Neuron (in vitro differentiated cells): ENCODE results near the gene CNOT10.
"Not testable (repeated sequence)": the region's sequence is repeated elsewhere in the genome, so short reads cannot be mapped to it uniquely, and the experiment has no call there.

Source experiments
- H2AFZ ChIP-seq: one replicate; pipeline ENCODE4 v1.6.1; 2013; ENCODE audit warnings: low read depth, mild to moderate bottlenecking, inconsistent platforms, low read length, moderate library complexity
- H3K27me3 ChIP-seq: one replicate; pipeline ENCODE4 v1.6.1; 2013; ENCODE audit warnings: low read length; ENCODE audit not compliant: insufficient read depth
- H3K36me3 ChIP-seq: one replicate; pipeline ENCODE4 v1.6.1; 2013; ENCODE audit warnings: low read length; ENCODE audit not compliant: insufficient read depth
- H3K4me1 ChIP-seq: one replicate; pipeline ENCODE4 v1.6.1; 2013; ENCODE audit warnings: low read length; ENCODE audit not compliant: insufficient read depth
- H3K4me3 ChIP-seq: 2 replicates; pipeline ENCODE4 v1.5.1; 2013; ENCODE audit warnings: mild to moderate bottlenecking, low read length, moderate library complexity
- H3K9me3 ChIP-seq: one replicate; pipeline ENCODE4 v1.6.1; 2013; ENCODE audit warnings: low read length

Gene CNOT10, protein sequence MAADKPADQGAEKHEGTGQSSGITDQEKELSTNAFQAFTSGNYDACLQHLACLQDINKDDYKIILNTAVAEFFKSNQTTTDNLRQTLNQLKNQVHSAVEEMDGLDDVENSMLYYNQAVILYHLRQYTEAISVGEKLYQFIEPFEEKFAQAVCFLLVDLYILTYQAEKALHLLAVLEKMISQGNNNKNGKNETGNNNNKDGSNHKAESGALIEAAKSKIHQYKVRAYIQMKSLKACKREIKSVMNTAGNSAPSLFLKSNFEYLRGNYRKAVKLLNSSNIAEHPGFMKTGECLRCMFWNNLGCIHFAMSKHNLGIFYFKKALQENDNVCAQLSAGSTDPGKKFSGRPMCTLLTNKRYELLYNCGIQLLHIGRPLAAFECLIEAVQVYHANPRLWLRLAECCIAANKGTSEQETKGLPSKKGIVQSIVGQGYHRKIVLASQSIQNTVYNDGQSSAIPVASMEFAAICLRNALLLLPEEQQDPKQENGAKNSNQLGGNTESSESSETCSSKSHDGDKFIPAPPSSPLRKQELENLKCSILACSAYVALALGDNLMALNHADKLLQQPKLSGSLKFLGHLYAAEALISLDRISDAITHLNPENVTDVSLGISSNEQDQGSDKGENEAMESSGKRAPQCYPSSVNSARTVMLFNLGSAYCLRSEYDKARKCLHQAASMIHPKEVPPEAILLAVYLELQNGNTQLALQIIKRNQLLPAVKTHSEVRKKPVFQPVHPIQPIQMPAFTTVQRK

GRCh38 chr3:32684800-32685542 lies at the start of gene CNOT10:
TSS of gene CNOT10 (plus strand) at chr3:32685188. CDS start at chr3:32685461, 273 bp downstream.
- H3K36me3 ChIP-seq = peaks cover 10% of the 10 kb centered on the region
- peaks cover 20% of the 10 kb centered on the region for H3K4me1 ChIP-seq
- peak within 1 kb of the TSS; percentile 97 for H3K4me3 ChIP-seq
- no peaks in the 10 kb centered on the region for H3K27me3 ChIP-seq
- H2AFZ ChIP-seq = peak within 1 kb of the TSS; percentile 91
- H3K9me3 ChIP-seq = peaks cover 2% of the 10 kb centered on the region

DNA sequence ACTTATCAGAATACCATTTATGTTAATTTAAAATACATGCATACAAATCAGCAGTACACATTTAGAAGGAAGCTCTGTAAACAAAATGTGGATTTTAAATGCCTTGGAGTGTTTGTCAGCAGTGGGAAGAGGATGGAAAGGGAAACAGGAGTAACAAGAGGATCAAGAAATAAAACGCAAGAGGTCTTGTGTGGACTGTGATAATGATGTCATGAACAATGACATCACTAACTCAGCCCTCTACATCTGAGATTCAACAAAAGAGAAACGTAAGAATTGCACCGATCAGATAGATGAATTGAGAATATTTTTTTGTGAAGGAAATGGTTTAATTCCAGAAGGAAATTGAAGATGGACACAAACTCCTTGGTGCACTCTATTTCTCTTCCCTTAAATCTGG lies 44.0 kb upstream of the CNOT10 start:
- no peaks in the 10 kb centered on the region for H3K27me3 ChIP-seq
- H3K4me3 ChIP-seq = no peak overlapping the region
- H3K4me1 ChIP-seq = no peaks in the 10 kb centered on the region
- H2AFZ ChIP-seq = no peak overlapping the region
- no peaks in the 10 kb centered on the region for H3K9me3 ChIP-seq
- no peaks in the 10 kb centered on the region for H3K36me3 ChIP-seq

DNA sequence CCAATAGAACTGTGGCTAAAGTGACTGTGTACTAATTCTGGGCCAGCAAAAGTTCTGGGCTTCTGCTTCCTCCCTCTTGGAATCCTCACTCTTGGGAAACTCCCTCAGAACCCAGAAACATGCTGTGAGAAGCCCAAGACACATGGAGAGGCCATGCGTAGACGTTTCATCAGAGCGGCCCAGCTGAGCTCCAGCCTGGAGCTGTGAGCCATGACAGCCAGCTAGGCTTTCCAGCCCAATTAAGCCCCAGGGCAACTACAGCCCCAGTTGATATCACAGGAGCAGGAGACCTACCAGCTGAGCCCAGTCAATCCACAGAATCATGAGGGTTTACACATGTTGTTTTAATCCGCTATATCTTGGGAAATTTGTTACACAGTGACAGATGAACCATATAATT lies 43.6 kb upstream of the CNOT10 start:
- no peaks in the 10 kb centered on the region for H3K9me3 ChIP-seq
- H3K36me3 ChIP-seq = no peaks in the 10 kb centered on the region

GRCh38 chr3:32643354-32643753 lies 41.6 kb upstream of the CNOT10 start:
- Histone ChIP-seq H3K27me3 (no peaks in the 10 kb centered on the region), H3K9me3 (no peaks in the 10 kb centered on the region), H3K4me1 (no peaks in the 10 kb centered on the region), H2AFZ (no peak overlapping the region), H3K36me3 (no peaks in the 10 kb centered on the region), H3K4me3 (no peak overlapping the region)

More for the DNA sequence above, 43.6 kb upstream of the CNOT10 start:
- H3K4me3 ChIP-seq = no peak overlapping the region
- H2AFZ ChIP-seq = no peak overlapping the region
- no peaks in the 10 kb centered on the region for H3K27me3 ChIP-seq
- no peaks in the 10 kb centered on the region for H3K4me1 ChIP-seq

DNA sequence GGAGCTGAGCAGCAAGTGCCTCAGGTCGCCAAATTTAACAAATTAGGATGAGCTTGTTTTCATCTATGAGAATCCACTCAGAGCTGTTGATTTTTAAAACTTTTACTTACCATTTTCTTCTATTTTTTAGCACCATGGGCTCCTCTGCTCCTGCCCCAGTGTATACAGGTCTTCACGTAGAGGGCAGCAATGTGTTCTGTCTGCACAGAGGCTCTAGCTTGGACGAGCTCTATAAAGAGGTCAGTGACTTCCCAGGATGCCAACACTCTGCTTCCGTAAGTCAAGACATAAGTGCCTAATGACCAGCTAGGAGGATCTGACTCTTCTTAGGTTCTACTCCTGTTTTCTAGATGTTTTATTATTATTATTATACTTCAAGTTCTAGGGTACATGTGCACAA lies 41.2 kb upstream of the CNOT10 start:
- Histone ChIP-seq H3K9me3 (no peaks in the 10 kb centered on the region), H3K36me3 (no peaks in the 10 kb centered on the region), H3K27me3 (no peaks in the 10 kb centered on the region), H3K4me3 (no peak overlapping the region), H3K4me1 (no peaks in the 10 kb centered on the region), H2AFZ (no peak overlapping the region)

DNA sequence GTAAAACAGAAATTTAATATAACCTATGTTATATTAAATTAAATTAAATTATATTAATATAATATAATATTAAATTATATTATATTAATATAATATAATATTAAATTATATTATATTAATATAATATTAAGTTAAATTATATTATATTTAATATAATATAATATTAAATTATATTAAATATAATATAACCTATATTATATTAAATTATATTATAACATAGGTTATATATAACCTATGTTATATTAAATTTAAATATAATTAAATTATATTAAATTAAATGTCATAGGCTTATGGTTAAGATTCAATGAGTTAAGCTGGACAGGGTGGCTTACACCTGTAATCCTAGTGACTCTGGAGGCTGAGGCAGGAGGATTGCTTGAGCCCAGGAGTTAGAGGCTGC lies 40.6 kb upstream of the CNOT10 start:
- Histone ChIP-seq H3K4me3 (no peak overlapping the region), H2AFZ (no peak overlapping the region), H3K4me1 (no peaks in the 10 kb centered on the region), H3K27me3 (no peaks in the 10 kb centered on the region), H3K9me3 (no peaks in the 10 kb centered on the region), H3K36me3 (no peaks in the 10 kb centered on the region)

DNA sequence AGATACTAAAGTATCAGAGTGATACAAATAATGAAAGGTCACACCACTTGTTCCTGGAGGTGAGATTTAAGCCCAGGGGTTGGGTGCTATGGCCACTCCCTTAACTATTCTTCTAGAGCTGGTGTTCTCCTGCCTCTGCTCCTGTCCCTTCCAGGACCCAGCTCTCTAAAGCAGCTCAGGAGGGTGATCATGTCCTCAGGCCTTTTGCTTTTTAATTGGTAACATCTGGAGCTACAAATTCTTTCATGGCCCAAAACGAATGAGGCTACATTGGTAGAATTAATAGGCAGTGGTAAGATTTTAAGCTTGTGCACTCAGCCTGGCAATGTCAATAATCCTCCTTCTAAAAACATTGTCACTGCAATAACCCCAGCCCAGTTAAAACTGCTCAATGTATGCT lies 38.2 kb upstream of the CNOT10 start:
- no peaks in the 10 kb centered on the region for H3K36me3 ChIP-seq
- H3K27me3 ChIP-seq = no peaks in the 10 kb centered on the region
- H2AFZ ChIP-seq = no peak overlapping the region
- no peaks in the 10 kb centered on the region for H3K4me1 ChIP-seq
- H3K4me3 ChIP-seq = no peak overlapping the region
- H3K9me3 ChIP-seq = no peaks in the 10 kb centered on the region

- H2AFZ ChIP-seq, H3K27me3 ChIP-seq, H3K9me3 ChIP-seq, H3K36me3 ChIP-seq, H3K4me3 ChIP-seq, H3K4me1 ChIP-seq: not testable (repeated sequence)
Observed at GRCh38 chr3:32652337-32653100, 32.5 kb upstream of the CNOT10 start.

GRCh38 chr3:32655167-32655566 lies 29.8 kb upstream of the CNOT10 start:
- H3K27me3 ChIP-seq = no peaks in the 10 kb centered on the region
- no peaks in the 10 kb centered on the region for H3K4me1 ChIP-seq
- no peak overlapping the region for H3K4me3 ChIP-seq
- H2AFZ ChIP-seq = no peak overlapping the region
- H3K36me3 ChIP-seq = no peaks in the 10 kb centered on the region
- no peaks in the 10 kb centered on the region for H3K9me3 ChIP-seq

DNA sequence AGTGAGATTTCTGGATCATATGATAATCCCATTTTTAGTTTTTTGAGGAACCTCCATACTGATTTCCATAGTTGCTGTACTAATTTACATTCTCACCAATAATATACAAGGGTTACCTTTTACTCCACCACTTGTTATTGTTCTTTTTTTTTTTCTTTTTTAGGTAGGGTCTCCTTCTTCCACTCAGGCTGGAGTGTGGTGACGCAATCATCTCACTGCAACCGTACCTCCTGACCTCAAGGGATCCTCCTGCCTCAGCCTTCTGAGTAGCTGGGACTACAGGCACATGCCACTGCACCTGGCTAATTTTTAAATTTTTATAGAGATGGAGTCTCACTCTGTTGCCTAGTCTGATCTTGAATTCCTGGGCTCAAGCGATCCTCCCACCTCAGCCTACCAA lies 24.4 kb upstream of the CNOT10 start:
- Histone ChIP-seq H2AFZ (no peak overlapping the region), H3K9me3 (no peaks in the 10 kb centered on the region), H3K27me3 (no peaks in the 10 kb centered on the region), H3K36me3 (no peaks in the 10 kb centered on the region), H3K4me1 (no peaks in the 10 kb centered on the region), H3K4me3 (no peak overlapping the region)

GRCh38 chr3:32662647-32663046 lies 22.3 kb upstream of the CNOT10 start:
- H3K4me3 ChIP-seq = no peak overlapping the region
- no peaks in the 10 kb centered on the region for H3K9me3 ChIP-seq
- no peak overlapping the region for H2AFZ ChIP-seq
- H3K36me3 ChIP-seq = no peaks in the 10 kb centered on the region
- H3K4me1 ChIP-seq = no peaks in the 10 kb centered on the region
- no peaks in the 10 kb centered on the region for H3K27me3 ChIP-seq

DNA sequence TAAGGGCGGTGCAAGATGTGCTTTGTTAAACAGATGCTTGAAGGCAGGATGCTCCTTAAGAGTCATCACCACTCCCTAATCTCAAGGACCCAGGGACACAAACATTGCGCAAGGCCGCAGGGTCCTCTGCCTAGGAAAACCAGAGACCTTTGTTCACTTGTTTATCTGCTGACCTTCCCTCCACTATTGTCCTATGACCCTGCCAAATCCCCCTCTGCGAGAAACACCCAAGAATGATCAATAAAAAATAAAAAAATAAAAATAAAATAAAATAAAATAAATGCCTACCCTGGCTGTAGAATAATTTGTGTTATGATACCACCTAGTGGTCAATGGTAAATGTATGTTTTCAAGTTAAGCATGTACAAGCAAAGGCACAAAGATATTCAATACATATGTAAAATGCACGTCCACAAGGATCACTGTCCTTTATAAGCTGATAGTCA lies 20.3 kb upstream of the CNOT10 start:
- H3K4me1 ChIP-seq, H3K36me3 ChIP-seq, H3K9me3 ChIP-seq, H3K4me3 ChIP-seq, H3K27me3 ChIP-seq, H2AFZ ChIP-seq: not testable (repeated sequence)
